Stimulated activated CD4-positive, alpha-beta T cell treated with anti-CD3 and anti-CD28 coated beads, Interleukin-15, amount 100 ng/mL, for 1 hour (primary cell): Measurements from ENCODE around the gene ELOB.

Source experiments
- DNase-seq, 2 donors: peaks; one replicate each; pipeline ENCODE4 v3.0.0-alpha.2; 2020; ENCODE audit warnings: low read depth in 1 of 2, low spot score in 1 of 2

The ELOB gene

DNA sequence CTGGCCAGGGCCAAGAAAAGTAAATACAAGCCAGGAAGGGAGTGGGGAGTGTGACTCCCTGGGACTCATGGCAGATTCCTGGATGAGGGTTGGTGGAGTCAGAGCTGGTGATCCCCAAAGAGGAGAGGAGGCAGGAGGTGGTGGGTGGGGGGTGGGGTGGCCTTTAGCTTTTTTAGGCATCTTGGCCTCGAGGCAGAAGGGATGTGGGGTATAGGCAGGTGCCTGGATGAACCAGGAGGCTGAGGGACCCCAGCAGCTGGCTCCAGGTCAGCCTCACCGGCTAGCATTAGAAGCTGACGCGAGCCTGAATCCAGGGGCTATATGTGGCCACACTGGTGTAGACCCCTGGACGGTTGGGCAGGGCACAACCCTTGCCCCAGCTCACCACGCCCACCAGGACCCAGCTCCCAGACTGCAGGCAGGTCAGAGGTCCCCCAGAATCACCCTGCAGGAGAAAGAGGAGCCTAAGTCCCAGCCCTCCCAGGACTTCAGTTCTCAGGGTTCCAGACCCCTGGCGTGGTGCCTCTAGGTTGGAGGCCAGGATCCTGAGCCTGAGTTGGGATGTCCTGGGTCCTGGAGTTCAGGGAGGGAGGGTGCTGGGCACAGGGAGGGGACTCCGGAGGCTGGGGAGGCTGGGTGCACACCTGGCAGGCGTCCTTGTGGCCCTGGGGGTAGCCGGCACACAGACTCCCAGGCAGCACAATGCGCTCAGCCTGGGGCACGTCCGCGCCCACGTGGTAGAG is 7.4 kb upstream of the ELOB start:
- DNase-seq: no peak

DNA sequence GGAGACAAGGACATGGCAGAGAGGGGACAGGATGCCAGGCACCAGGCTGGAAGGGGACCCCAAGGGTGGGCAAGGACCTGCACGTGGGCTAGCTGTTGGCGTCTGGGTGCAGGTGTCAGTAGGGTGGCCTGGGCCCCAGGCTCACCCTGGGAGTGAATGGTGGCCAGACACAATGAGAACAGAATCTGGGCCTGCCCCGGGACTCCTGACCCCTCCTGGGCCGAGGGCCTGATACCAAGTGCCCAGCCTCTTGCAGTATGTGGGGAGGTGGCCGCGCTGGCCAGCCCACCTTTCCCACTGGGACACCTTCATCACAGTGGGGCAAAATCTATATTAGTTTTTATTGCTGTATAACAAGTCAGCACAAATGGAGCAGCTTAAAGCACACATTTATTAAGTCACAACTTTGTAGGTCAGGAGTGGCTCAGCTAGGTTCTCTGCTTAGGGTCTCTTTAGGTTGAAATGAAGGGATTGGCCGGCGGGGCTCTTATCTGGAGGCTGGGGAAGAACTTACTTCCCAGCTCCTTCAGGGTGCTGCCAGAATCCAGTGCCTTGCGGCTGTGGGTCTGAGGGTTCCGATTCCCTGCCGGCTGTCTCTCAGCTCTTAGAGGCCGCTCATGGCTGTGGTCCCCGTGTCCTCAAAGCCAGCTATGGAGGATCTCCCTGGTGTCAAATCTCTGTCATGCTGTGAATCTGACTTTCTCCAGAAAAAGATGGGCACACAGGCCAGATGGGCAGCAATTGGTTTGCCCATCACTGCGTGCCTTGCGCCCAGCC is 6.7 kb upstream of the ELOB start:
- no peak for DNase-seq

DNA sequence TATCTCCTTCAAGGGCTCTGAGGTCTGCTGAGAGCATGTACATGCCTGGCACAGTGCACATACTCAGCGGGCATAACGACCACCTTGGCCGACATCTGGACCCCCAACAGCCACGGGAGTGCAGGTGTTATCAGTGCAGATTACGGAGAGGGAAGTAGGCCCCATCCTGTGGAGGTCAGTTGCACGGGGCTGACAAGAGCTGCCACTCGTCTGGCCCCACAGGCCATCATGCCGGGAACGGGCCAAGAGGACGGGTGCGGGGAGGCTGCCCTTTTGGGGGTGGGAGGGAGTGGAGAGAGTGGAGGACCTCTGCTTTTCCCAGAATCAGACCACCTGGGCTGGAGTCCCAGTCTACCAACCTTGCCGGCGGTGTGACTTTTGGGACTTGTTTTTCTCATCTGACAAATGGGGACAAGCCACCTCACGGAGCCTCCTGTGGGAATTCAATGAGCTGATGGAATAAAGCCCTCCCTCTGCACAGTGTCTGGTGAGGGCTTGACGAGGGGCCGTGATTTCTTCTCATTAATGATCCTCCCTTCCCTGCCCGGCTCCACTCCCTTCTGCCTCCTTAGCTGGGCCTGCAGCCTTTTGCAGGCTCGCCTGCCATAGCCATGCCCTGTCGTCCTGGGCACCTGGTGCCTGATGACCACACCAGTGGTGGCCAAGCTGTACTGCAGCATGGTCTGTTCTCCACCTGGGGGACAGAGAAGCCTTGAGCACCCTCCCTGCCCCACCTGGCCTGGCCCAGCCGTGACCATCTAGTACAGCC is 5.7 kb upstream of the ELOB start:
- DNase-seq: no peak

DNA sequence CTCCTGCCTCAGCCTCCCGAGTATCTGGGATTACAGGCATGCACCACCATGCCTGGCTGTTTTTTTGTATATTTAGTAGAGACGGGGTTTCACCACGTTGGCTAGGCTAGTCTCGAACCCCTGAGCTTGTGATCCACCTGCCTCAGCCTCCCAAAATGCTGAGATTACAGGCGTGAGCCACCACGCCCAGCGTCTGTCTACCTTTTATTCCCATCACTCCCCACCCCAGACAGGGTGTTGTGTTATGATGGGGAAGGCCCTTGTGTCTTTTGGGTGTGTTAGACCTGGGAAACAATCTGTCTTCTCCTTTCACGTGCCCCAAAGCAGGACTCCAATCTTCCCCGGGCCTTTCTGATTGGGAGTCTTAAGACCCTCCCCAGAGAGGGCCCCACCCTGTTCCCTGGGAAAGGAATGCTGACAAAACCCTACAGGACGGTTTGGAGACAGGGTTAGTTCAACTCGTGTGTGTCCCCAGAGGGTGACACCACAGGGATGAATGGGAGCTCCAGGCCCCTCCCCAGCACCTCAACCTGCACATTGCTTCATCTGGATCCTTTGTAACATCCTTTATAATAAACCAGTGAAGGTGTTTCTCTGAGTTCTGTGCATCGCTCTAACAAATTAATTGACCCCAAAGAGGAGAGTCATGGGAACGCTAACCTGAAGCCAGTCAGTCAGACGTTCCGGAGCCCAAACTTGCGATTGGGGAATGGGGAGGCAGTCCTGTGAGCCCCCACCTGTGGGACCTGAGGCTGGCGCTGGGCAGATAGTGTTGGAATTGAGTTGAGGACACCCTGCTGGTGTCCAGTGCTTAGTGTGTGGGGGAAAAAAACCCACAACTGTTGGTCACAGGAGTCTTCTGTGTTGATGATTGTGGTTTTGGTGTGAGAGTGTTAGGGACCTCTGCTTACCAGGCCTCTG is 3.2 kb upstream of the ELOB start:
- no peak for DNase-seq

DNA sequence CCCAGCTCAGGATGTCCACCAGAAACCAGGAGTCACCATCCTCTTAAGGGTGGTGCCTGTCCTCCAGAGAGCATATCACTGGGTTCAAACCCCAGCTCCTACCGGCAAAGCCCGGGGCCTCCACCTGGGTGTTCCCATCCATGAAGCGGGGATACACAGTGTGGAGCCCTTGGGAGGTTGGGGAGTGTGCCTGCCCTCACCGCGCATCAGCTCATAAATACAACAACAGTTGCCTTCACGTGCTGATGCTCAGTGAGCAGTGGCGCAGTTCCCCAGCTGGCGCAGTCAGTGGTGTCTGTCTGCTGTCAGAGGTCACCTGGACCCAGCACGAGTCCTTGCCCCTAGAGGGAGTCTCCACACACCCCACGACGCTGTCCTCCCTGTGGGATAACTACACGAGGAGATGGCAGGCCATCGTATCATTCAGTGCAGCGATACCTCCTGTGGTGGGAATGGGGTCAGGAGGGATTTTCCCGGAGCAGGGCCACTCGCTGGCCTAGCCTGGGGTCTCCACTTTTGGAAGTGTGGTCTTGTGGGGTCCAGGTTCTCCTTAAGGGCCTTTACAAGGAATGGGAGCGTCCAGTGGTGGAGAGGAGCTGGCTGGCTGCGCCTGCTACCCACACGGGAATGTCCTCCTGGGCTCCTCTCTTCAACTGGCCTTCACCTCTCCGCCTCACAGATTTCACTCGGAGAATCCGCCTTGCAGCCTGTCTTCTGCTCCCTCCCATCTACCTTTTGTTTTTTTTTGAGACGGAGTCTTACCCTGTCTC is 2.3 kb upstream of the ELOB start:
- DNase-seq: no peak

DNA sequence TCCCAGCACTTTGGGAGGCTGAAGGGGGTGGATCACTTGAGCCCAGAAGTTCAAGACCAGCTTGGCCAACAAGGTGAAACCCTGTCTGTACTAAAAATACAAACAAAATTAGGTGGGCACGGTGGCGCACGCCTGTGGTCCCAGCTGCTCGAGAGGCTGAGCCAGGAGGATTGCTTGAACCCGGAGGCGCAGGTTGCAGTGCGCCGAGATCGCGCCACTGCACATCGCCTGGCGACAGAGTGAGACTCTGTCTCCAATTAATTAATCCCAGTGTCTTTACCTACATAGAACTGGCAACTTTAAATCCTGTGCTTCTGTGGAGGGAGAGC is 1.5 kb upstream of the ELOB start:
- no peak for DNase-seq

DNA sequence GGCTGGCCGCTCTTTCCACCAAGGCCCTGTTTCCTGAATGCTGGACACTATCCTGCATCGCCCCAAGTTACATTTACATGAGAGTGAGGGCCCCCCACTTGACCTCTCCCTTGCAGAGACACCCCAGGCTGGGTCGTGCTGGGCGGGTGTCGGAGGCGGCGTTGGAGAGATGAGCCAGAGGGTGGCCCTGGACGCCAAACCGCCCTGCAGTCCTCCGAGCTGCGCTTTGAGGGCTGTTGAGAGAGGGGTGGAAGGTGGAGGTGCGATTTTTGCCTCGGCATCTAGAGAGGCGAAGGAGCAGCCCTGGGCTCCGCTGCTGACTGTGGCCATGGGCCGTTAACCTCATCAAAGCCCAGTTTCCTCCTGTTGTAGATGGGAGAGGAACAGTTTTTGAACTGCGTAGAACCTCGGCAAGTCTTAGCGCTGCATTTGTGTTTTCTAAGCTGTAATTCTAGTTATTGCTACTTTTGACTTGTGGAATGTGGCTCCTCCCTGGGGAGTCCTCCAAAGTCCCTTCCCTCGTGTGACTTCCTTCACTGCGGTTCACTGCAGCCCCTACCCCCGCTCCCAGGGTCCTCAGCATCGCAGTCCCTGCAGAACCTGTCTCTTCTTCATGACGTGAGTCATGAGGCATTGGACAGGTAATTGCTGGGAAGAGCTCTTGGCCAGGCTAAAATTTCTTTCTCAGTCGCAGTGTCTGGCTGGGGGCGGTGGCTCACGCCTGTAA is 986 bp upstream of the ELOB start:
- peak in 1 of 2 donors; percentile 22 for DNase-seq

DNA sequence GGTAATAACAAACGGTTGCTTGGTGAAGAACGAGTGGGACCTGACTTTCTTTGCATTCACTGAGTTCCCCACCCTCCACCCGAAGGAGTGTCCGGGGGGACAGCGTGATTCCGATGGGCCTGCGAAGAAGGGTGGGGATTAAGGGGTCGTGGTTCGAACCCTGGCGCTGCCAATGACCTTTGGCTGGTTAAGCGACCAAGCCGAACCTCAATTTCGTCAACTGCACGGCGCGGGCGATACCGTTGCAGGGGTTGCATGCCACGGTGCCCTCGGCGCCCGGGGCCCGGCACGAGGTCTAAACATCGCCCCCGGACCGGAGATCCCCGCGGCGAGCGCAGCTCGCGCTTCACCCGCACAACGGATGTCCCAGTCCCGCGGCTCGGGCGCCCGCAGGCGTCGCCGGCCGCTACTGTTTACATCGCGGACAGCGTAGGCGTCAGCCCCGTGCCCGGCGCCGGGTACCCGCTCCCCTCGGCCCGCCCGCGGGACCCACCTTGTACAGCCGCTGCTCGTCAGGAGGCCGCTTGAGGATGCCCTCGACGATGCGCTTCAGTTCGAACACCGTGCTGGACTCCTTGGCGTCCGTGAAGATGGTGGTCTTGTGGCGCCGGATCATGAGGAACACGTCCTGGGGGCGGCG is 460 bp downstream of the ELOB start:
- DNase-seq: peak in 1 of 2 donors; percentile 24

DNA sequence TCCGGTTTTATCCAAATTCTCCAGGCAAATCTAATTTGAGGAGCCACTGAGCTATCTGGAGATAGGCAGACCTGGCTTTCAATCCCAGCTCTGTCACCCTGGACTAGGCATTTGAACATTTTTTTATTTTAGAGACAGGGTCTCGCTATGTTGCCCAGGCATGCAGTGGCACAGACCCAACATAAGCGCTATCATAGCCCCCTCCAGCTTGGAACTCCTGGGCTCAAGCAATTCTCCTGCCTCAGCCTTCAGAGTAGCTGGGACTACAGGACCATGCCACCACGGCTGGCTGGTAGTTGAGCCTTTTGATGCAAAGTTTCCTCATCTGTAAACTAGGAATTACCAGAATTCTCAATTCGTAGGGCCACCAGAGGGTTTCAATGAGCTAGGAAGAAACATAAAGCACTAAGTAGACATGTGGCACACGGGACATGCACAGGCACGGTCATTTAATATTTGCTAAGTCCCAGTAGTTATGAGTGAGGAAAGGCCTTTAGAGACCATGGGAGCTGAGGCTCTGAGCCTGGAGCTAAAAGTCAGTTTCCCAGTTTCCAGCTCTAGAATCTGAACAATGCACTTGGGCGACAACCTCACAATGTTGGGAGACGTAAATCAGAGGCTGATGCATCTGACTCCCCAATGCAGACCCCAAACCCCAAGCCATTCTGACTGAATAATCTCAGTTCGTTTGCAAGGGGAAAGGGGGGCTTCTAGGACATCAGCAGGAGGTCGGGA is 1.1 kb downstream of the ELOB start:
- no peak for DNase-seq

DNA sequence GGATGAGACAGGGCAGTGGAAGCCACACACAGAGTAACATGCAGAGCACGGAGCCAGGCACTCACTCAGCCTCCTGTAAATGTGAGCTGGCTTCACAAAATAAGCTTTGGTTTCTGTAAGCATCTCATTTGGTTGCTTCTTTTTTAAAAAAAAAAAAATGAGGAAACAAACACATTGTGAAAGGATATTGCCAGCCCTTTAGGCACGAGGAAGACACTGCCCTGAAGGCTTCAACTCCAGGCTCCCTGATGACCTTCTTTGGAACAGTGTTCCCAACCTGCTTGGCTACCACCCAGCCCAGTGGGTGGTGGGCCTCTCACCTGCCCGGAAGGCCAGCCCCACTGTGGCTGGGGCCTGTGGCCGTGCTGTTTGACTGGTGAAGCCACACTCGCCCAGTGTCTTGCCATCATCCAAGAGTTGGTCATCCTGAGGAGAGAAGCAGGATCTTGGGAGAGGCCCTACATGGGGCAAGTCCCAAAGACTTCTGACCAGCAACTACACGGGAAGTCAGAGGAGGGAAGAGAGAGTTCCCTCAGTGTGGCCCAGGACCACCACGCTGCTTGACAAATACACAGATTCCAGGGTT is 1.9 kb downstream of the ELOB start:
- no peak for DNase-seq

DNA sequence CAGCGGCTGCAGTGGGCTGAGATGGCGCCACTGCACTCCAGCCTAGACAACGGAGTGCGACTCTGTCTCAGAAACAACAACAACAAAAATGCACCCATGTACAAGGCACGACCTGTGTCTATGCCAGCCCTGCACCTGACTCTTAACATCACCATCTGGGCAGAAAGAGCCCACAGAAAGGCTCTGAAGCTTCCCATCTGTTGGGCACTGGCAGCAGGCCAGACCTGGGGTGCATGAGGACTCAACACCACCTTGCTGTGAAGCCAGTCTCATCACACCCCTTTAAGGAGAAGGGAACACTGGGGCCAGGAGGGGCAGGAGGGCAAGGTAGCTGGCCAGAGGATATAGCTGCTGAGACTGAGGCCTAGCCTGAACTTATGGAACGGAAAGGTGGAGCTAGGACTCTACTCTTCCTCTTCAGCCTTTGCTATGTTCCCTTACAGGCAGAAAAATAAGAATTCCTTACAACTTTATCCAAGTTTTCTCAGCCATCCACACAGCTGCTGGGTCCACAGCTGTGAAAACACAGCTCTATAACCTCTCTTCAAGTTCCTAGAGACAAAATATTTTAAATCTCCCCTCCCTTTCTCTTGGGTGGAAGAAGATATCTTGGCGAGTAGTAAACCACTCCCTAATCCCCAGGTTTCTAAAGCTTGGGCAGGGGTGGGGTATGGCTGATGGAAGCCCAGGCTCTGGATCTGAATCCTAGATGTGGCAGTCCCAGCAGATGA is 2.8 kb downstream of the ELOB start:
- no peak for DNase-seq

DNA sequence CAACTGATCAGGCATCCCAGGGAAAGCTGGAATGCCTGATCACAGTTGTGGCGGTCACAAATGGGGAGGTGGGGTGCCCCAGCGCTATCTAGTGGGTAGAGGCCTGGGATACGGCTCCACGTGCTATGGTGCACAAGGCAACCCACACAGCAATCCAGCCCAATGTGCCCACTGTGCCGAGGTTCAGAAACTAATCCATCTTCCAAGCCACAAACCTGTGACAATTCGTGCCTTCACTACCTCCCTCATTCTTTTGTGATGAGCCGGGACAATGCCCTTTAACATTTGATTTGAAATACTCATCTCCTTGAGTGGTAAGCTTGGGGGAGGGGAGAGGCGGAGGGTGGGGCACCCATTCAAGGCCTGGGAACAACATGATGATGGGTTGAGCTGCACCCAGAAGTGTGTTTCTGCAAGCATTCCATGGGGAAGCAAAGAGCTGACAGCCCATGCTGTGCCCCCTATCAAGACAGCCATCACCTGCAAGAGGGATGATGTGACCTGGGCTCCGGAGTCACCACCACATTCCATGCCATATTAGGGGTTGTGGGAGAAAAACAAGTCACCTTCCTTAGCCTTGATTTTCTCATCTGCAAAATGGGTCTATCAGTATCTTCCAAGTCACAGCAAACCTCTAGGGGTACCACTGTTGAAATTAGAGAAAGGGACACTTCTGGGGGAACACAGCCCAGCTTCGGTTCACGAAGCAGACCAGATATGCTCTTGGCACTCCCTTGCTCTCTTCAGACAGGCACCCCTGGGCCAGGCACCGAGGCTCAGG is 3.7 kb downstream of the ELOB start:
- no peak for DNase-seq

DNA sequence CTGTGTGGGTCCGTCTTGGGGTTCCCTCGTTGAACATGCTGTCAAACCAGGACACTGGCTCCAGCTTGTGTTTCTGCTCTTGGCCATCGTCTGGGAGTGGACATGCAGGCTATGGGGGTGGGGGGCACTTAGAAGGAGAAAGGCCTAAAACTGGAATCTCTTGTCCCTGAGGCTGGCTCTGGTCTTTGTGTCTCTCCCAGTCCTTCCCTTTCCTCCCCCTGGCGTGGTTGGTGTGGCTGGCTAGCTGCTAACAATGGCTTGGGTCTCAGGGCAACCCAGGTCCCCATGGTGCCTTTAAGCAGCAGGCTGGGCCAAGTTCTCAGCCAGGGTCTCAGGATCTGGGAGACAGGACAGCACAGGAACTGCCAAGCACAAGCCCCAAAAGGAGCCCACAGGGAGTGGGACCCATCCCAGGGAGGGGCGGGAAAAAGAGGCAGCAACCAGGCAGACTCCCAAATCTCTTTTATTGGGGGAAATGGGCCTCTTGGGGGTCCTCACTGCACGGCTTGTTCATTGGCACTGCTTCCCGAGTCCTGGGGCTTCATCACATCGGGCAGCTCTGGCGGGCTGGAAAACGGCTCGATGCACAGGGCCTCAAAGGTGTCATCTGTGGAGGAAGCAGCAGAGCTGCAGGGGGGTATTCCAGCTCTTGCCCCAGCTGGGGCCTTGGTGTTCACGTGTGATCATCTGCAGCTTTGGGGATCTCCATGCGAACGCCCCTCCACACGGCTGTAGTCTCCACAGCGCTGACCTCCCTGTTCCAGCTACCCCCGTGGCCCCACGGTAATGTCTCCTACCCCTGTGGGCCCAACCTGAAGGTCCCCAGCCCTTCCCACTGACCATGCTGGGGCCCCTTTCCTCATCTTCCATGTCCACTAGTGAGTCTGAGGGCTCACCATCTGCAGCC is 5.3 kb downstream of the ELOB start:
- DNase-seq: no peak

DNA sequence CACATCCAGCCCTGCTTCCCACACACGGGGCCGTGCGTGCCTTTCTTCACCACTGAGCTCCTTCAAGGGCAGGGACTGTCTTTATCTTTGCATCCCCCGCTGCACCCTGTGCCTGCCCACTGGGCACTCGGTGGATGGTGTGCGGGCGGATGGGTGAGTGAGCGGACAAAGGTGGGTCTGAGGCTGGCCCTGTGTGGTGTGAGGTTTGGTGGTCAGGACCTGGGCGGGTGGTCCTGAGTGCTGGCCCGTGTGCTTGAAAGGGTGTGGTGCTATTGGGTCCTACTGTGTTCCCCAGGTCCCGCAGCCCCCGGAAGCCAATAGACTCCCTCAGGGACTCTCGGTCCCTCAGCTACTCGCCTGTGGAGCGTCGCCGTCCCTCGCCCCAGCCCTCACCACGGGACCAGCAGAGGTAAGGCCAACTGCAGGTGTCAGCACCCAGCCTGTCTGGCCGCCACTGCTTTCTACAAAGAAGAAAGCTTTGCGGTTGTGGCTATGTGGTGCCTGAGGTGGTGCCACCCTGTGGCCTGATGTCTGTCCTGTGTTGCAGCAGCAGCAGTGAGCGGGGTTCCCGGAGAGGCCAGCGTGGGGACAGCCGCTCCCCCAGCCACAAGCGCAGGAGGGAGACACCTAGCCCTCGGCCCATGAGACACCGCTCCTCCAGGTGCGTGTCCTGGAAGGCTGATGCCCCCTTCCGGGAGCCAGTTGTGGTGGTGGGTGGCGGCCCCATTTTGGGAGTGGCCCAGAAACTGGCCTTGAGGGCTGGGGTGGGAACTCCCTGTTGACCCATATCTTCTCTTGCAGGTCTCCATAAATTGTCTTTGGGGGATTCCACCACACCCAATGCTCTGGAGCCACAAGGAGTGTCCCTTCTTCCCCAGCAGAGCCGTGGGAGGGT is 6.8 kb downstream of the ELOB start:
- no peak for DNase-seq

DNA sequence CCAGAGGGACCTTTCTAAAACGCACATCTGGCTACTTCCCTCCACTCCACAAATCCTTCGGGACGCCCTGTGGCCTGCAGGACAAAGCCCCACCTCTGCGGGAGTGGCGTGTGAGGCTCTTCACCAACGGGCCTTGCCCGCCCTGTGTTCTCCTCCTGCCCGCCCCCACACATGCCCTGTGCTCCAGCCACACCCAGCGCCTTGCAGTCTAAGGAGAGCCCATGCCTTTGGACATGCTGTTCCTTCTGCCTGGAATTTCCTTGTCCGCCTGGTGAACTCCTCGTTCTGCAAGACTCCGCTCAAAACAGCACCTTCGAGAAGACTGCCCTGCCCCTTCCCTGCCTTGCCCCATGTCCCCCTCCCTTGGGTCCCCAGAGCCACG is 7.4 kb downstream of the ELOB start:
- no peak for DNase-seq
